ENCODE measurements around the gene SFT2D2. TPM values are rescaled to one million over a fixed set of nuclear protein-coding genes. Genes with fewer than 3 reads are reported as not detected.

The SFT2D2 gene
- total and polyA plus RNA-seq, 2 of the 8 experiments (the other 6 are each of a cell fraction or from before 2014, with no cell fraction given), result 9.0 to 29.0 TPM

GRCh38 chr1:168281603-168282325 is 56.0 kb downstream of the SFT2D2 start:
- H2AK5ac ChIP-seq (ENCODE audit: low read depth, low read length), result no peak overlapping the region
- H3K18ac ChIP-seq (ENCODE audit: extremely low read depth, low read length), result no peak overlapping the region
- no peaks in the 10 kb centered on the region for H3K9me3 ChIP-seq (ENCODE audit: insufficient read depth in 2 of 2, low read depth in 1 of 2, low read length in 1 of 2)
- TF ChIP-seq HDAC6 (IDR thresholded peaks at IDR 0.05; ENCODE audit: low read depth, low read length), result no peak
- no peak for TF ChIP-seq RXRA (IDR thresholded peaks at IDR 0.05; ENCODE audit: insufficient read depth, low read depth, low read length)
- TF ChIP-seq EZH2 (IDR thresholded peaks at IDR 0.05; ENCODE audit: low read depth, low read length, severe bottlenecking), result no peak
- no peak for TF ChIP-seq BACH1 (IDR thresholded peaks at IDR 0.05; ENCODE audit: low read length)
- no peak for TF ChIP-seq SAP30 (IDR thresholded peaks at IDR 0.05; ENCODE audit: insufficient read depth, insufficient replicate concordance, low read length)
- no peak for TF ChIP-seq POLR2AphosphoS5 (IDR thresholded peaks at IDR 0.05; ENCODE audit: low read depth, low read length)
- TF ChIP-seq BRCA1 (IDR thresholded peaks at IDR 0.05; ENCODE audit: low read depth, low read length), result no peak
- H2BK12ac ChIP-seq (ENCODE audit: low read depth, low read length), result no peak overlapping the region
- no peak overlapping the region for H2BK120ac ChIP-seq (replicated peaks; ENCODE audit: low read depth, low read length)
- H3K27me3 ChIP-seq (replicated peaks in 1 of 4; ENCODE audit: control insufficient read depth in 3 of 4, extremely low read depth in 1 of 4, insufficient read depth in 3 of 4, low read length in 3 of 4), result no peaks in the 10 kb centered on the region
- no peak overlapping the region for H4K5ac ChIP-seq (ENCODE audit: insufficient read length, low read depth, low read length)
- no peak overlapping the region for H3K4me2 ChIP-seq (ENCODE audit: insufficient read depth in 1 of 2, low read depth in 2 of 2, low read length in 2 of 2)
- no peaks in the 10 kb centered on the region for H3K36me3 ChIP-seq (ENCODE audit: control insufficient read depth in 2 of 4, insufficient read depth in 4 of 4, low read length in 3 of 4)
- no peak overlapping the region for H4K8ac ChIP-seq (ENCODE audit: extremely low read depth, insufficient read depth, low read length)
- ChIA-PET POLR2A (ENCODE audit: partially characterized antibody) (interaction anchor here (0.6 kb wide), 1 partner anchor 161 kb away, joined by 3 read pairs; no protein-coding TSS in a partner anchor), CTCF (ENCODE audit: partially characterized antibody) (interaction anchor here (2.2 to 3.1 kb wide), 2 partner anchors 49 to 60 kb away, joined by 4 to 13 read pairs; no protein-coding TSS in a partner anchor)
- H3K4me1 ChIP-seq (replicated peaks in 1 of 4; ENCODE audit: control insufficient read depth in 3 of 4, insufficient read depth in 4 of 4, low read length in 3 of 4), result peaks cover 0 to 9% (median 0%) of the 10 kb centered on the region in 4 experiments; a peak in 3 of 7 replicates
- H3K56ac ChIP-seq (replicated peaks; ENCODE audit: insufficient read length, low read depth, low read length), result no peak overlapping the region
- H3K23me2 ChIP-seq (ENCODE audit: low read depth, low read length), result no peaks in the 10 kb centered on the region
- H3K27ac ChIP-seq (ENCODE audit: low read depth, low read length), result no peak overlapping the region
- no peaks in the 10 kb centered on the region for H3K79me2 ChIP-seq (ENCODE audit: control insufficient read depth in 1 of 2, insufficient read depth in 2 of 2, low read length in 2 of 2)
- no peak overlapping the region for H3K4ac ChIP-seq (replicated peaks; ENCODE audit: insufficient read length, low read depth, low read length)
- WGBS, 2 experiments (ENCODE audit: extremely low coverage in 1 of 2, insufficient coverage in 1 of 2, insufficient read length in 1 of 2, insufficient replicate concordance in 2 of 2, low coverage in 1 of 2, low lambda C conversion rate in 2 of 2, missing lambda C conversion rate in 1 of 2), result 94% methylated on average over 11 of the region's 11 CpGs; no CpG with 5 or more reads in 1 of the 2 experiments
- no peak for DNase-seq (ENCODE audit: low read depth in 1 of 2, low spot score in 2 of 2)
- no peak overlapping the region for H3K14ac ChIP-seq (ENCODE audit: insufficient read length)
- no peaks in the 10 kb centered on the region for H3K79me1 ChIP-seq (ENCODE audit: low read depth, low read length)
- no peak overlapping the region for H3K9ac ChIP-seq (replicated peaks in 1 of 4; ENCODE audit: extremely low read depth in 1 of 4, low read depth in 3 of 4, low read length in 3 of 4)
- H4K91ac ChIP-seq (replicated peaks; ENCODE audit: insufficient read length, low read length), result no peak overlapping the region
- no peak overlapping the region for H3K4me3 ChIP-seq (ENCODE audit: extremely low read depth in 1 of 4, insufficient read depth in 2 of 4, low read depth in 3 of 4, low read length in 4 of 4)
- no peak overlapping the region for H3K23ac ChIP-seq (ENCODE audit: insufficient read length)
- no peaks in the 10 kb centered on the region for H4K20me1 ChIP-seq (replicated peaks in 1 of 2; ENCODE audit: control insufficient read depth in 1 of 2, insufficient read depth in 2 of 2, low read length in 2 of 2)
- no peak overlapping the region for H2AFZ ChIP-seq (ENCODE audit: low read length)
- H2BK15ac ChIP-seq (ENCODE audit: low read length), result no peak overlapping the region
- FAIRE-seq, result no peak
- H2BK20ac ChIP-seq (ENCODE audit: low read length), result no peak overlapping the region
- no peak overlapping the region for H2BK5ac ChIP-seq (ENCODE audit: low read depth, low read length)

Measured in H1 (cell line).